ENCODE results near the gene ACOX1.

The ACOX1 gene

DNA sequence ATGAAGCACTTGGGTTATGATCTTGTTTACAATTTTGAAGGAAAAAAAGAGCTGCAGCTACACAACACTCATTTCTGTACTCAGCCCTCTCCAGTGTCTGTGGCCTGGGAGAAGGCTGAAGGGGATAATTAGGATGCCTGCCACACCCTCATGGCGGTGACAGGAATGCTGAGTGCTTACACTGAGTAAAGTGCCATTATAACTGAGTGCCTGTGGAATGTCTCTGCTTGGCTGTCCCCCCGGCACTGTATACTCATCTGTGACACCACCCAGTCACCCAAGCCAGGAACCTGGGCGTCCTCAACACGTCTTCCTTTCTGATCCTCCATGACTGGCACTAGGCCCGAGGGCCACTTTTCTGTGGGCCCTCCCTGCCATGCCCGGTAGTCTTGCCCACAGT lies 70.8 kb downstream of the ACOX1 start:
- DNase-seq (ENCODE audit: low read depth): no peak

- DNase-seq (ENCODE audit: low read depth): no peak
Measured at GRCh38 chr17:75906143-75906884, 72.7 kb downstream of the ACOX1 start.

DNA sequence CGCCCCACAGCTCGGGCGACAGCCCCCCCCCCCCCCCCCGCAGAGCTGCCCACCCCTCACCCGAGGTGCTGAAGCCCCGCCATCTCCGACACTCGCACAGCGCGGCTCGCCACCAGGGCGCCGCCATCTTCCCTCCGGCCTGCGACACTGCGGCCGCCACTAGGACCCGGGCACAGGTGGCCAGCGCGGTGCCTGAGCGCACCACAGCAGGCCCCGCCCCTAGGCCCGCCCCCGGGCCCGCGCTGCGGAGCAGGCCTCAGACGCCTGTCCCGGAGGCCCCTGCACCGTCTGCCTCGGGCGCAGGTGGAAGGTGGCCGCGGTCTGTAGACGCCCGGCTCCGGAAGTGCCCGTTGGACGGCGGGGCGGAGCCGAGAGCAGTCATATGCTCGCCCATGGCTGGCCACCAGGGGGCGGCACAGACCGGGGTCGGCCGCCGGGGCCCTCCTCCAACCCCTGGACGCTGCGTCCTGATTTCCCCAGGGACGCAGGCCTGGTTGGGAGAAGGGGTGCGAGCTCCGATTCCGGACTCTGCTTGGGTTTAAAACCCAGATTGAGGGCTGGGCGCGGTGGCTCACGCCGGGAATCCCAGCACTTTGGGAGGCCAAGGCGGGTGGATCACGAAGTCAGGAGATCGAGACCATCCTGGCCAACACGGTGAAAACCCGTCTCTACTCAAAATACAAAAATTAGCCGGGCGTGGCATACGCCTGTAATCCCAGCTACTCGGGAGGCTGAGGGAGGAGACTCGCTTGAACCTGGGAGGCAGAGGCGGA lies 74.0 kb downstream of the ACOX1 start, which contains the start of gene MRPL38:
Gene MRPL38 (minus strand): TSS at position 136 of the 773 bp plus-strand sequence. CDS start 9 bp downstream, at position 127.
- DNase-seq (ENCODE audit: low read depth): peak; percentile 73

- no peak for DNase-seq (ENCODE audit: low read depth)
Measured at GRCh38 chr17:75902406-75902805, 76.6 kb downstream of the ACOX1 start.

DNA sequence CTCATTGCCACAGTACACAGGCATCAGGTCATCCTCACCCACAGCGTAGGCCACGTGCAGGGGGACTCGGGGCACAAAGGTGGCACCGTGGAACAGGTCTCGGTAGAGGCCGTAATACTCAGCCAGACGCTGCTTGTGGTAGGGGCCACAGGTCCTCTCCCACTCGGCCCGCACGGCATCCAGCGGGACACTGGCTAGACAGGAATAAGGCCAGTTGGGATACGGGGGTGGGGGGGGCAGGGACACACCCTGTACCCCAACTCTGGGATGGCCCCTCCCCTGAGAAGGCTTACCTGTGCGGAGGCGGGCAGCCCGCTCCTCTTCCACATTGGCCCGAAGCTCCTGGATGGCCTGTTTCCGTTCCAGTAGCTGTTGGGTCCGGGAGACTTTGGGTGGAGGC lies 77.2 kb downstream of the ACOX1 start:
- DNase-seq (ENCODE audit: low read depth): no peak

DNA sequence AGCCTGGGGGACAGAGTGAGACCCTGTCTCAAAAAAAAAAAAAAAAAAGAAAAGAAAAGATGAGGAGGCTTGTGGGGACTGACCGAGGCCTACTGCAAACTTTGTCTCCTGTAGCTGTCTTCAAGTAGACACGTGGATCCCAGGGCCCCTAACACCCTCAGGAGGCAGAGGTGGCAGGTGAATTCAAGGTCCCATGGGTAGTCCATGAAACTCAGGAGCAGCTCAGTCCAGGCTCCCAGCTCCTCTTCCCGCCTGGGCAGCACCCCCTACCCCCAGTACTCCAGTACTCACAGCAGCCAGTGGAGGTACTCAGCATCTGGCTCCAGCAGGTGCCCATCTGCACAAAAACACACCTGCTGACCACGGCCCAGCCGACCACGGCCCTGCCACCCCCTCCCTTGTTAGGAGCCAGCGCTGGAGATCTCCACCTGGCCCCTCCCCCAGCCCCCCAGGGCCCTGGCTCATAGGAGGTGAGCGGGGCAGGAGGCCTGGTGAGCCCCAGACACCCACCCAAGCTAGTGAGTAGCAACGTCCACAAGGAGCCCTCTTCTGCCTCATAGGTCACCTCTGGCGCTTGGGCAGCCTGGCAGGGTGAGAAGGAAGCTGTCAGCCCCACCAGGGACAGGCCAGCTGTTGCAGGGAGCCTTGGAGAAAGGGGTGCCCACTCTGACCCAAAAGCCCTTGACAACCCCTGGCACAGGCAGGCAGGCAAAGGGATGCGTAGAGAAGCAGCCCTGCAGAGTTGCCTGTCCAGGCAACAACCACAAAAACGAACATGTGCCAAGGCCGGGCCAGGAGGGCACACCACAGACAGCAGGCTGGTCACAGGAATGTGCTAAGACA lies 78.1 kb downstream of the ACOX1 start:
- DNase-seq (ENCODE audit: low read depth): no peak

DNA sequence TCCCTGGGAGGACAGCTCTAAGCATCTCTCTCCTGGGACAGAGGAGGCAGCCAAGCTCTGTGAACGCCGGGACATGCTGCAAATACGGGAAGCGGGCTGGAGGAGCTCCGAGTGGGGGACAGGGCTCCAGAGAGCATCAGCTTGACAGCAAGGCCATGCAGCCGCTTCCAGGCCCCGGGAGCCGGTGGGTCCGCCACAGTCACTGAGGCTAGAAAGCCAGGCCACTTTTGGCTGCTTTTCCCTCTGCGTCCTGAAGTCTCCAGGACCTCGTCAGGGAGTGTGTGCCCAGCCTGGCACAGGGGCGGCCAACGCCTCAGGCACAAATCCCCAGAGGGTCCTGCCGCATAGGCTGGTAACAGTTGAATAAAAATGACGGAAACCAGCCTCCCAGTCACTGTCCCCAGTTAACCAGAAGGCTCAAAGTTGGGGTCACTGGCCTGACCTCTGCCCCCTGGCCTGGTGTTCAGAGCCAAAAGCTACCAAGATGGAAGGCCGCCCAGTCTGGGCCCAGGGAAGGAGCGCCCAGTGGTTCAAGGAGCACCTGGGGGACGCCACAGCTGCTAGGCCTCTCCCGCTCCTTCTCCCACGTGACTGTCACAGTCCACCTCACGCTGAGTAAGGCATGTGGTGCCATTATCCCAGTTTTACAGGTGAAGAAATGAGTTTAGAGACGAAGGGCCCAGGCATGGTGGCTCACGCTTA lies 79.0 kb downstream of the ACOX1 start:
- no peak for DNase-seq (ENCODE audit: low read depth)

- no peak for DNase-seq (ENCODE audit: low read depth)
Measured at GRCh38 chr17:75899353-75899752, 79.6 kb downstream of the ACOX1 start.

GRCh38 chr17:75898791-75899190 lies 80.2 kb downstream of the ACOX1 start:
- no peak for DNase-seq (ENCODE audit: low read depth)

DNA sequence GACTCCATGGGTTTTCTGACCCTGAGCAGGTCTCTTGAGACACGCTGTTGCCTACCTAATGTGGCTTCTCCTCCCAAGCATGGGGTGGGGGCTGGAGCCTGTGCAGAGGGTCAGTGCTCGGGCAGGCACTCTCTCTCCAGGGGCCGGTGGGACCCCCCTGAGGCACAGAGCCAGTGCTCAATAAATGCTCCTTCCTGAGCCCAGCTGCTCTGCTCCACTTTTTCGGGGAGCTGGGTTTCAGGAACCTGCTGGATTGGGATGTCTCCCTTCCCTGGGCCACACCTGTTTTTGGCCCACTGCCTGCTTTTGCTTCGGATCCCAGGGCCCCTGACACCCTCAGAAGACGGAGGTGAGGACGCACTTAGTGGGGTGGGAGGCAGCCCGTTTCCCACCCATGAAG lies 80.9 kb downstream of the ACOX1 start:
- DNase-seq (ENCODE audit: low read depth): no peak

GRCh38 chr17:75897160-75898019 lies 81.6 kb downstream of the ACOX1 start:
- no peak for DNase-seq (ENCODE audit: low read depth)

- DNase-seq (ENCODE audit: low read depth): no peak
Measured at GRCh38 chr17:75896415-75897159, 82.4 kb downstream of the ACOX1 start, which contains the start of gene TRIM65. Gene TRIM65 (minus strand): TSS chr17:75896951. CDS start chr17:75896937, 14 bp downstream.

- DNase-seq (ENCODE audit: low read depth): no peak
Measured at GRCh38 chr17:75895370-75896155, 83.4 kb downstream of the ACOX1 start.

DNA sequence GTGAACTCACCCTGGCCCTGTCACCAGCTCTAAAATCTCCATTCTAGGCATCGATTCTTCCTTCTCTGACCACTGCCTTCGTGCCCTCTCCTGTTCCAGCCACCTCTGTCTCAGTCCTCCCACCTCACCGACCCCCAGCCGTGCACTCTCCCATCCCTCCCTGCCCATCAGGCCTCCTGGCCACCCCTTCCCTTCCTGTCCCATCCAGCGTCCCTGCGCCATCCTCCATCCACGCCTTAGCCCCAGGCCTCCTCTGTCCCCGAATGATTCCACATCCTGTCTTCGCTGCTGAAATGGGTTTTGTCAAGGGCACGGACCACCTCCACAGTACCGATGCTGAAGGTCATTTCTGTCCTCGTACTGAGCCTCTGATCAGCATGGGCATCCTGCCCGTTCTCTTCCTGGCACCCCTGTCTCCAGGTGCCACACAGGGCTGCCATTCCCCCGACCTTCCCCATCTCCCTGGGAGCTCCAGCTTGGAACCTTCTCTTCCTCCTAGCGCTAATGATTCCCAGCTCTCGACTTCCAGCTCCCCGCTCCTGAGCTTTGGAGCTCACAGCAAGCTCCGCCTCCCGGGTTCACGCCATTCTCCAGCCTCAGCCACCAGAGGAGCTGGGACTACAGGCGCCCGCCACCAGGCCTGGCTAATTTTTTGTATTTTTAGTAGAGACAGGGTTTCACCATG lies 84.8 kb downstream of the ACOX1 start:
- no peak for DNase-seq (ENCODE audit: low read depth)

GRCh38 chr17:75893305-75894048 lies 85.5 kb downstream of the ACOX1 start:
- no peak for DNase-seq (ENCODE audit: low read depth)

GRCh38 chr17:75892556-75893224 lies 86.3 kb downstream of the ACOX1 start:
- DNase-seq (ENCODE audit: low read depth): no peak

Measured in HS-5 (cell line).